ENCODE measurements around the gene USP31.

USP31 gene, protein sequence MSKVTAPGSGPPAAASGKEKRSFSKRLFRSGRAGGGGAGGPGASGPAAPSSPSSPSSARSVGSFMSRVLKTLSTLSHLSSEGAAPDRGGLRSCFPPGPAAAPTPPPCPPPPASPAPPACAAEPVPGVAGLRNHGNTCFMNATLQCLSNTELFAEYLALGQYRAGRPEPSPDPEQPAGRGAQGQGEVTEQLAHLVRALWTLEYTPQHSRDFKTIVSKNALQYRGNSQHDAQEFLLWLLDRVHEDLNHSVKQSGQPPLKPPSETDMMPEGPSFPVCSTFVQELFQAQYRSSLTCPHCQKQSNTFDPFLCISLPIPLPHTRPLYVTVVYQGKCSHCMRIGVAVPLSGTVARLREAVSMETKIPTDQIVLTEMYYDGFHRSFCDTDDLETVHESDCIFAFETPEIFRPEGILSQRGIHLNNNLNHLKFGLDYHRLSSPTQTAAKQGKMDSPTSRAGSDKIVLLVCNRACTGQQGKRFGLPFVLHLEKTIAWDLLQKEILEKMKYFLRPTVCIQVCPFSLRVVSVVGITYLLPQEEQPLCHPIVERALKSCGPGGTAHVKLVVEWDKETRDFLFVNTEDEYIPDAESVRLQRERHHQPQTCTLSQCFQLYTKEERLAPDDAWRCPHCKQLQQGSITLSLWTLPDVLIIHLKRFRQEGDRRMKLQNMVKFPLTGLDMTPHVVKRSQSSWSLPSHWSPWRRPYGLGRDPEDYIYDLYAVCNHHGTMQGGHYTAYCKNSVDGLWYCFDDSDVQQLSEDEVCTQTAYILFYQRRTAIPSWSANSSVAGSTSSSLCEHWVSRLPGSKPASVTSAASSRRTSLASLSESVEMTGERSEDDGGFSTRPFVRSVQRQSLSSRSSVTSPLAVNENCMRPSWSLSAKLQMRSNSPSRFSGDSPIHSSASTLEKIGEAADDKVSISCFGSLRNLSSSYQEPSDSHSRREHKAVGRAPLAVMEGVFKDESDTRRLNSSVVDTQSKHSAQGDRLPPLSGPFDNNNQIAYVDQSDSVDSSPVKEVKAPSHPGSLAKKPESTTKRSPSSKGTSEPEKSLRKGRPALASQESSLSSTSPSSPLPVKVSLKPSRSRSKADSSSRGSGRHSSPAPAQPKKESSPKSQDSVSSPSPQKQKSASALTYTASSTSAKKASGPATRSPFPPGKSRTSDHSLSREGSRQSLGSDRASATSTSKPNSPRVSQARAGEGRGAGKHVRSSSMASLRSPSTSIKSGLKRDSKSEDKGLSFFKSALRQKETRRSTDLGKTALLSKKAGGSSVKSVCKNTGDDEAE (N-terminal part only)

DNA sequence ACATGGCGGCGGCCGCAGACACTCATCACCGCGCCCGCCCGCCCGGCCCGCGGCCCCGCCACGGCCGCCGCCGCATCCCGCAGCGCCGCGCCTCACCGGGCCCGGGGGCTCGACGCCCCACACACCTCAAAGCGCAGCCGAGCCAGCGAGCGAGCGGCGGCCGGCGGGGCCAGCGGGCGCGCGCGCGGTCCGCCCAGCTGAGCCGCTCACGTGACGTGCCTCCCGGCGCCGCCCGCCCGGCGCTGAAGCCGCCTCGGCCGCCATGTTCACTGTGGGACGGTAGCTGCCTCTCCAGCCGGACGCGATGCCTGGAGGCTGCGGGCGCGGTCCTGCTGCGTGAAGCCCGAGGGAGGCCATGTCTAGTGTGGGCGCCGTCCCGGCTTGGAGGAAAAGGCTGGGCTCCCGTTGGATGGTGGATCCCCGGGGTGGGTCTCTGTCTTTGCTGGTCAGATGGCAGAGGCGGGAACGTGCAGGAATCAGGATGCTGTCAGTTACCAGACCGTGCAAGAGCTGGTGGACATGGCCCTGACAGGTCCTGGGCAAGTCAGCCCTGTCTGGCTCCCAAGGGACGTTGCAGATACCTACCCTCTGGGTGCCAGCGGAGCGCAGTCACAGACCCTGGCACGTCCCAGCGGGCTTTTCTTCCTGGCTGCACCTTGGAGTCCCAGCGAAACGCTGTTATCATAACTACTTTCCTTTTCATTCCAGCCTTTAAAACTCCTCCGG, at the start of gene USP31:
Gene USP31, minus strand, starts transcription at position 186 of the 726 bp plus-strand sequence. Its CDS starts 182 bp downstream, at position 4.
- peak; percentile 83 to 89 for DNase-seq (ENCODE audit: low read depth in 2 of 2)

DNA sequence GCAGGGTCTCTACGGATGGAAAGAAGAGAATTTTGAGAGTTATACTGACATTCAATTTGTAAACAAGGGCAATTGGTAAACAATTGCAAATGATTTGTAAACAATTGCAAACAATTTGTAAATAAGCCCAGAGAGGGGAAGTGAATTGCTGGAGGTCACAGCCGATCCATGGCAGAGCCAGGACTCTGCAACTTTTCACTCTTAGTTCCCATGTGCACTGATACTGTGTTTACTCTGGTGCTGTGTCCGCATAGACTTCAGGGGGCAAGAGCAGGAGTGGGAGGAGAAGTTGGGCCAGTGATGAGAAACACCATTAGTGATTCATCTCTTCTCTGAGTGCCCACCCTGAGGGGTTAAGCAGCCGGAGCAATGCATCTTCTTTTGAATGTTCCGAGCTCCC, 47.3 kb upstream of the USP31 start:
- no peak for DNase-seq (ENCODE audit: low read depth in 2 of 2)

DNA sequence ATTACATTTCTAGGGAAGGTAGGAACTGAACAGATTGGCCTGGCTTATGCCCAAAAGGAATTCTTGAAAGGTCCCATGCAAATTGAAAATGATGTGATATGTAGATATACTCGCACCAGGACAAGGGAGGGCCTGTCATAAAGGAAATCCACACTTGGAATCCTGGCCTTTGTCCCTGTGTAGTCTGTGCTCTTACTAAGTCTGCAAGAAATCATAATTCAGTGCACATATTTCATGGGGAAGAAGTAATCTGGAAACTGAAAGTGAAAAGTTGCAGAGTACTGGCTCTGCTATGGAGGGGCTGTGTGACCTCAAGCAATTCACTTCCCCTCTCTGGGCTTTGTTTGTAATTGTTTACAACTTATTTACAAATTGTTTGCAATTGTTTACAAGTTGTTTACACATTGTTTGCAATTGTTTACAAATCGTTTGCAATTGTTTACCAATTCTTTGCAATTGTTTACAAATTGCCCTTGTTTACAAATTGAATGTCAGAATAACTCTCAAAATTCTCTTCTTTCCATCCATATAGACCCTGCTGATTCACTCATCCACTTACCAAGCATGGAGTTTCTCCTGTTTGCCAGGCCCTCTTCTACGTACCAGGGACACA, 46.2 kb upstream of the USP31 start:
- DNase-seq (ENCODE audit: low read depth in 2 of 2): no peak

DNA sequence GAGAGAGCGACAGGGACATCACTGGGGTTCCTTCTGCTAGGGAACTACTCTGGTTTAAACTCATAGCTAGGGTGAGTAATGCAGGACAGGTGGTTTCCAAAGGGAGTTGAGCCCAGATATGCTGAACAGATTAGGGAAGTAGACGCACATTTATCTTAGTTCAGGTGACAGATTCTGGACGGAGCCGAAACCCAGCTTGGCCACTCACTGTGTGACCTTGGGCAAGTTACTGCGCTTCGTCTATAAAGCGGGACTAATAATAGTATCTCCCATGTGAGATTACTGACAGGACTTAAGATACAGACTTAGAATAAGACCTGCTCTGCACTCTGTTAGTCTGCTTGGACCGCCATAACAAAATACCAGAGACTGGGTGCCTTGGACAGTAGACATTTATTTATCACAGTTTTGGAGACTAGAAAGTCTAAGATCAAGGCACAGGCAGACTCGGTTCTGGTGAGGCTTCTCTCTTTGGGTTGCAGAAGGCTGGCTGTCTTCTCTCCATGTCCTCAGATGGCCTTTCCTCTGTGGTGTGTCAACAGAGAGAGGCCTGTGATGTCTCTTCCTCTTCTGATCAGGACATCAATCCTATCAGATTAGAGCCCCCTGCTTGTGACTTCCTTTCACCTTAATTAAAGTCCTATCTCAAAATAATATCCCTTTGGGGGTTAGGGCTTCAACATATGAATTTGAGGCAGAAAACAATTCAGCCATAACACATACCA, 45.4 kb upstream of the USP31 start:
- DNase-seq (ENCODE audit: low read depth in 2 of 2): no peak

DNA sequence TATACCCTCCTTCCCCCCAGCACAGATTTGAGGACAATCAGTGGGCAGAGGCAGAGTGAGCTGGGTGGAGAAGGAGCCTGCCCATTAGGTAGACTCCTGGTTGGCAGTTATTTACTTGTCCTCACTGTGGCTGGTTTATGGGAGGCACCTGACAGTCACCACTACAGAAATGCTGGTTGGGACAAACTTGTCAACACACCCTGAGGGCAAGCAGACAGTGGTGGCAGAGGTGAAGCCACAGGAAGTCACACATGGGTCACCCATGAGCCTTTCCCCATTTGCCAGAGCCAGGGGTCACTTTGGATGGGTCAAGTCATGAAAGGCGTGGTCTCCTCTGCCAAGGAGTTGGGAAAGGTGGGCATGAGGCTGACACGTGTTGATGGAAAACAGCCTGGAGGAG, 39.7 kb upstream of the USP31 start:
- no peak for DNase-seq (ENCODE audit: low read depth in 2 of 2)

DNA sequence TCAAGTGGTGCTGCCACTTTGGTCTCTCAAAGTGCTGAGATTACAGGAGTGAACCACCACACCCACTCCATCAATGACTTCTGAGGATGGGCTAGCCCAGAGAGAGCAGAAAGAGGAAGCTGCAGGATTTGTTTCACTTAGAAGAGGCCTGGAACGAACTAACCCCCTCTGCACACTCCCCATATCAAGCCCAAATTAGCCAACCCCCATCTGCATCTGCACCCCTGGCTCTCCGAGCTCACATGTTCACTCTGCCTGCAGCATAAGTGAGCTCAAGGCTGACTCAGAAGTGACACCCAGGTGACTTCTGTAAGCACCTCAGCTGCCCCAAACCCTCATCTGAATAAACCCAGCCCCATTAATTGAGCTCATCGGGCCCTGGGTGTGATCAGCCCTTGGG, 38.1 kb upstream of the USP31 start:
- no peak for DNase-seq (ENCODE audit: low read depth in 2 of 2)

DNA sequence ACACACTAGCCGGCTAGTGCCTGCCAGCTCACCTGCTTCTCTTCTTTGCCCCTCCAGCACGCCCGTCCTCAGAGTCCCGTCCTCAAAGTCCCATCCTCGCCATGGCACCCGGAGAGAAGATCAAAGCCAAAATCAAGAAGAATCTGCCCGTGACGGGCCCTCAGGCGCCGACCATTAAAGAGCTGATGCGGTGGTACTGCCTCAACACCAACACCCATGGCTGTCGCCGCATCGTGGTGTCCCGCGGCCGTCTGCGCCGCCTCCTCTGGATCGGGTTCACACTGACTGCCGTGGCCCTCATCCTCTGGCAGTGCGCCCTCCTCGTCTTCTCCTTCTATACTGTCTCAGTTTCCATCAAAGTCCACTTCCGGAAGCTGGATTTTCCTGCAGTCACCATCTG, 36.9 kb upstream of the USP31 start:
- DNase-seq (ENCODE audit: low read depth in 2 of 2): no peak

DNA sequence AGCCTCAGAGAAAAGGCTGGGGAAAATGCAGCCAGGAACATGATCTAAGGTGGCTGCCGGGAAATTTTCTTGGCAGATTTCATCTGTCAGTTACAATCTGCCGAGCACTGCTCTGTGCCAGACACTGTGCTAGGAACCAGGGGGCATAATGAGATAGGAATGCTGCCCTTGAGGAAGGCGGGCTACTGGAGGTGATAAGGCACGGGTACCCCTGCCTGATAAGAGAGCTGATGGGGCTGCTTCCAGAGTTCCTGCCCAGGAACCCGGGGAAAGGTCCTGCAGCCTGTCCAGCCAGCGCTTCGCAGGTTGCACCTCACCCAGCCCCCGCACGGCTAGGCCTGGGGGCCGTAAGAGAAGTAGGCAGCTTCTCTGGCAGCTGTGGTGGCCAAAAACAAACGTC, 36.4 kb upstream of the USP31 start:
- DNase-seq (ENCODE audit: low read depth in 2 of 2): no peak

DNA sequence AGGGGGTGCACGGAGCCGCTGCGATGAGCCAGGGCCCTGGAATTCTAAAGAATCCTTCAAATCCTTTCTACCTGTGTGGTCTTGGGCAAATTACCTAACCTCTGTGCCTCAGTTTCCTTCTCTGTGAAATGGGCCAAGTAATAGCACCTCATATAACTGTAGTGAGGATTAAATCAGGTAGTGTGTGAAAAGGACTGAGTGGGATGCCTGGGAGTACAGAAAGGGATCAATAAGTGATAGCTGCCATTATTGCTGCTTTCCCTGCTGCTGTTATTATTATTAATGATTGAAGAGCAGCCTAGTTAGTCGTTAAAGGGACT, 34.3 kb upstream of the USP31 start:
- DNase-seq (ENCODE audit: low read depth in 2 of 2): no peak

DNA sequence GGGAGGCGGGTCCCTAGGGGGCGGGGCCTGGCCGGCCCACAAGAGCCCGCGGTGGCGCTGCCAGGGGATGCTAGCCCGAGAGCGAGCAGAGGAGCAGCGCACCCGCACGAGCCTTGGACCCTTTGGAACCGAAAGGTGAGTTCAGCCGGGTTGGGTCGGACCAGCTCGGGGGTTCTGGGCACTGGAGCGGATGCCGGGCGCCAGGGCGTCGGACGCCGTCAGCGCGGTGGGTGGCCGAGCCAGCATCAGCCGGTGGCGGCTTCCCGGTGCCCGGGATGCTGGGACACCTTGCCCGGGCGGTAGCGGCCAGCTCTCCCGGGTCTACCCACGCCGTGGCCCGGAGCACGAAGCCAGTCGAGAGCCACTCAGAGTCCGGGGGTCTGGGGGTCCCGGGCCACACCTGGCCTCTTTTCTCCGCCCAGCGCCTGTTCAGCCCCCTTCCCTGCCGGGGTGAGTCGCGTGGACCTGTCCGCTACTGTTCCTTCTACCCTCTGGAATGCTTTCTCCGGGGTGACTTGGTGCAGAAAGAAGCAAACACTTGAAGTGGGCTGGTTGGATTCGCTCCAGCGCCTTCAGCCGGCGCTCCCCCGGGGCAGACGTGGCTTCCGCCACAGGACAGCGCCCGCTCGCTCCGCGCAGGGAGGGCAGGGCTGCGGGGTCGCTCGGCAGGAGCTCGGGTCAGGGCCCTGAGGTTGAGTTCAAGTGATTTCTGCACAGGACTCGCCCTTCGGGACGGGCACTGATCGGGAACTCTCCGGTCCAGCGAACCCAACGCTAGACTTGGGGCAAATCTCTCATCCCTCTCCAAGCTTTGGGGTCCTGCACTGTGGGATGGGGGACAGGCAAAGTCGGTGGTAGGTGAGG, 33.7 kb upstream of the USP31 start, which contains the start of gene SCNN1G:
Gene SCNN1G, plus strand, starts transcription at position 67 of the 864 bp plus-strand sequence. CDS start 3,527 bp downstream, outside the sequence.
- DNase-seq (ENCODE audit: low read depth in 2 of 2): no peak

DNA sequence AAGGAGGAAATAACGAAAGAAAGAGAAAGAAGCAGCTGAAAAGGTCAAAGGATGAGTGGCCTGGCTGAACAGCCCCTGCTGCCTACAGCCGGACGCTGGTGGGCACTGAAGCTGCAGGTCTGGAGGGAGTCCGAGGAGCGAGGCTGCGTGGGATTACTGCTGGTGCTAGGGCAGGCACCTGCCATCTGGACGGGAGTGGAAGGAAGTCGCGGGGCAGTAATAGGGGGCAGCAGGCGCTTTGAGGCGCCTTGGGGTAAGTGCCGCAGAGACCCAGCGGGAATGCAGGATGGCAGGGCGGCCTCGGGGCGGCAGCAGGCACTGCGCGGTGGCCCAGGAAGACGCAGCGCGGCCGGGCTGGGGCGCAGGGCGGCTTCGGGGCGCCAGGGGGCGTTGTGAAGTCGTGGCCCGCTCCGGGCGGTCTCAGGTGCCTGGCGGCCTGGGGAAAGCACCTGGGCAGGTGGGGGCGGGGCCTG, 33.0 kb upstream of the USP31 start:
- DNase-seq (ENCODE audit: low read depth in 2 of 2): peak; percentile 40 to 64

DNA sequence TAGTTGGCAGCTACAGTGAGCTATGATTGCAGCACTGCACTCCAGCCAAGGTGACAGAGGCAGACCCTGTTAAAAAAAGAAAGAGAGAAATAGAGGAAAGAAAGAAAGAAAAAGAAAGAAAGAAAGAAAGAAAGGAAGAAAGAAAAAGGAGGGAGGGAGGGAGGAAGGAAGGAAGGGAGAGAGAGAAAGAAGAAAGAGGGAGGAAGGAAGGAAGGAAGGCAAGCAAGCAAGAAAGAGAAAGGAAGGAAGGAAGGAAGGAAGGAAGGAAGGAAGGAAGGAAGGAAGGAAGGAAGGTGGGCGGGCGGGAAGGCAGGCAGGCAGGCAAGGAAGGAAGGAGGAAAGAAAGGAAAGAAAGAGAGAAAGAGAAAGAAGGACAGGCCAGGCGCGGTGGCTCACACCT, 32.3 kb upstream of the USP31 start:
- DNase-seq (ENCODE audit: low read depth in 2 of 2): no peak

DNA sequence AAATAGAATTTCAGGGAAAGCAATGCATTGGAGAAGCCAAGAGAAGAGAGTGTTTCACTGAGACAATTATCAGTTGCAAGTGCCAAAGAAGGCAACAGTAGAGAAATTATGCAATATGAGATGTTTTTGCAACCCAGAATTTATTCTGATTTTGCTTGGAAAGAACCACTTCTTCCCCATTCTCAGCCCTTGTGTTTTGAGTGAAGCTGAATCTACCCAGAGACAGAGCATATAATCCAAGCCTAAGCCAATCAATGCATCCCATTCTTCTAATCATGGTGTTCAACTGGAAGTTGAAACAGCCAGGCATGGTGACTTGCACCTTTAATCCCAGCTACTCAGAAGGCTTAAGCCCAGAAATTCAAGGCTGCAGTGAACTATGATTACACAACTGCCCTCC, 26.4 kb upstream of the USP31 start:
- DNase-seq (ENCODE audit: low read depth in 2 of 2): no peak

DNA sequence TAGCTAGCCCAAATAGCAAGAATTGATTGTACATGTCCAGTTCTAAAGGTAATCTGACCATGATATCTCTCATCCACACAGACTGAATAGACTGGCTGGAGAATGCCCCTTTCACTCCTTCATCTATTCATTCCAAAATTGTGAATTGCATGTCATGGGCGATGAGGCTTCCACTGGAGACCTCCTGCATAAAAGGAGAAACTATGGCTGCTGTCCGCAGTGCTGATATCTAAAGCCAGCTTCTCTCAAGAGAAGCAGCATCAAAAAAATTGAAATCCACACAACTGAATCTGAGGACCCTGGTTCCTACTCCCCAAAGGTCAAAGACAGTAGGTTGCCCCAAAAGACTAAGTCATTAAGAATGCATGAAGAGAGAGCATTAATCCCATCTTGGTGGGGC, 25.4 kb upstream of the USP31 start:
- DNase-seq (ENCODE audit: low read depth in 2 of 2): no peak

DNA sequence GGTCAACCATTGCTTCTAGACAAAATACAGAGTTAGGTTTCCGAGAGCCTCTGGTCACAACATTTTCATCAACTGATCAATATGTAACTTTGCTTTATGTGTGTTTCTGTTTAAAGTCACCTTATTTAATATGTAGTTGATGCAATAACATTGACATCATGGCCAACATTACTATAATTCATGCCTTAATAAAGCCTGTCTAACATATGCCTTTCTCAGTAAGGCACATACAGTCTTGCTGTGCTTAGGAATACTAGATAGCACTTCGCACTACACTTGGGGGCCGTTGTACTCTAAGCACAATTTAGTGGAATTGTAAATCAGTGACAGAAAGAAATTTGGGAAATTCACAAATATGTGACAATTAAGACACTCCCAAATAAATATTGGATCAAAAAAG, 23.7 kb upstream of the USP31 start:
- no peak for DNase-seq (ENCODE audit: low read depth in 2 of 2)

DNA sequence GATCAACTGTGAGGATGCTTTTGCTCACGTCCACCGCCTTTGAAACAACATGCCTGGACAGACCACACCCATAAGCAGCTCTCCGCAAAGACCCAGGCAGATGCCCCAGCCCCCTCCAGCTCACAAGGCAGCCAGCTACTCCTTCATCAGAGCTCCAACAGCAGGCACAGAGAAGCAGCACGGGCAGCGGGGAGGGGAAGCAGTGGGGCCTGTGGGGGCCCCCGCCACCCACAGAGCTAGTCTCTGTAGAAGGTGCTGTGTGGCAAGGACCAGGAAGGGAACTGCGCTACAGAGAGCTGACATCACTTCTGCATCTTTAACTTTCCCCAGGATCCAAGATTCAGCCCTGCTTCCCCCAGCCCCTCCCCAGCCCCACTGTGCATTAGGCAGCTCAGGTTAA, 23.3 kb upstream of the USP31 start:
- no peak for DNase-seq (ENCODE audit: low read depth in 2 of 2)

DNA sequence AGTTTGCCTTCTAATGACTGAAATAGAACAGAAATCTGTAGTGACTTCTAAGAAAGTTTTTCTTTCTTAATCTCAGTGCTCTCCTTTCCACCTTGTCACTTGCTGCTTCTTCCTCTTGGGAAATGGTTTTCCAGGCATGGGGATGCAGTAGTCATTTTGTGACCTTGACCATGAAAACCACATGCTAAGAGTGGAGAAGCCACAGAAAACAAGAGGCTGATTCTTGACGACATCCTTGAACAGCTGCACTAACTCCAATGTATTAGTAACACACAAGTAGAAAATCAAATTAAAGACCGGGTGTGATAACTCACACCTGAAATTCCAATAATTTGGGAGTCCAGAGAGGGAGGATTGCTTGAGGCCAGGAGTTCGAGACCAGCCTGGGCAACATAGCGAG, 15.5 kb upstream of the USP31 start:
- DNase-seq (ENCODE audit: low read depth in 2 of 2): no peak

DNA sequence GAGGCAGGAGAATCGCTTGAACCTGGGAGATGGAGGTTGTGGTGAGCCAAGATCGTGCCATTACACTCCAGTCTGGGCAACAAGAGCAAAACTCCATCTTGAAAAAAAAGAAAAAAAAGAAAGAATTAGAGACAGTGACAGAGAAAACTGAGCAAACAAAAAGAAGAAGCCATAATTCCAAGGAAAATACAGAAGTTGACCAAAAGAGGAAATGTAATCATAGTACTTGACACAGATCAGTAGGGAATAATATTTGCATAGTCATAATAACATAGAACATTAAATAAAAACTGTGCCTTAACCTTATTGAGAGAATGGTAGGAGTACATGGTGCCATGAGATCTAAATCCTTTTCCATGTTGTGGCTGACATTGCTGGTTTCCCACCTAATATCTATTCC, 14.7 kb upstream of the USP31 start:
- no peak for DNase-seq (ENCODE audit: low read depth in 2 of 2)

DNA sequence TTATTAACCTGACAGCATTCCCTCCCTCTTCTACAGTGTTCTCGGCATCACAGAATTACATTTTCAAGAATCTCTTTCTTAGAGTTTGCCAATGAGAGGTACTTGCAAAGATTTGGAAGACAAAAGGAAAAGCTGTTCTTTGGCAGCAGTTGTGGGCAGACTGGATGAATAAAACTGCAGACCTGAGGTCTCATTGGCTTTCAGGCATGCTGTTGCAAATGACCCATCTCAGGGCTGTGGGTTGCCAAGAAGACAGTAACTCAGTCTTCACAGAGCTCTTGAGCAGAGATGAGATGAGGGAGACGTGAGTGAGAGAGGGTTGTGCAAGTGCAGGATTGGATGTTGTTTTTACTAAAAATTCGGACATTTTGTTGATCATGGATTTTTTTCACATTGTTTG, 11.3 kb upstream of the USP31 start:
- no peak for DNase-seq (ENCODE audit: low read depth in 2 of 2)
